NCI-H345 (cell line): ENCODE results near the gene MPHOSPH8.
"Not testable (repeated sequence)": the region's sequence is repeated elsewhere in the genome, so short reads cannot be mapped to it uniquely, and the experiment has no call there.

Experiments used
- DNase-seq: peaks from one replicate; lab custom pipeline; 2025; lab: John Stamatoyannopoulos, UW

Gene MPHOSPH8

GRCh38 chr13:19681517-19681916 is 48.1 kb downstream of the MPHOSPH8 start:
- no peak for DNase-seq

- no peak for DNase-seq
These were observed 51.6 kb downstream of the MPHOSPH8 start for GRCh38 chr13:19685034-19685433.

- no peak for DNase-seq
These were observed 52.0 kb downstream of the MPHOSPH8 start for GRCh38 chr13:19685437-19685836.

DNA sequence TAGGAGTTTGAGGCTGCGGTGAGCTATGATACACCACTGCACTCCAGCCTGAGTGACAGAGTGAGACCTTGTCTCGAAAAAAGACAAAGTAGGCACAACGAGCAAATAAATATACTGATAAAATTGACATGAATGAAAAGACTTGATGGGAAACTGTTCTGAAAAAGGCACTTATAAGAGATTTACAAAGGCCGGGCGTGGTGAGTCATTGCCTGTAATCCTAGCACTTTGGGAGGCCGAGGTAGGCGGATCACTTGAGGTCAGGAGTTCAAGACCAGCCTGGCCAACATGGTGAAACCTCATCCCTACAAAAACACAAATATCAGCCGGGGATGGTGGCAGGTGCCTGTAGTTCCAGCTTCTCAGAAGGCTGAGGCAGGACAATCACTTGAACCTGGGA is 58.0 kb downstream of the MPHOSPH8 start:
- not testable (repeated sequence) for DNase-seq

GRCh38 chr13:19695428-19695827 is 62.0 kb downstream of the MPHOSPH8 start:
- DNase-seq = no peak

GRCh38 chr13:19695829-19696228 is 62.4 kb downstream of the MPHOSPH8 start:
- DNase-seq = no peak

GRCh38 chr13:19700963-19701362 is 67.5 kb downstream of the MPHOSPH8 start:
- DNase-seq = not testable (repeated sequence)

GRCh38 chr13:19701619-19702018 is 68.2 kb downstream of the MPHOSPH8 start:
- DNase-seq = not testable (repeated sequence)

GRCh38 chr13:19704256-19704655 is 70.8 kb downstream of the MPHOSPH8 start:
- DNase-seq = not testable (repeated sequence)

GRCh38 chr13:19709039-19709438 is 75.6 kb downstream of the MPHOSPH8 start:
- DNase-seq = not testable (repeated sequence)

GRCh38 chr13:19709782-19710181 is 76.3 kb downstream of the MPHOSPH8 start:
- not testable (repeated sequence) for DNase-seq

- no peak for DNase-seq
These were observed 79.9 kb downstream of the MPHOSPH8 start for GRCh38 chr13:19713186-19713965.

- DNase-seq = no peak
These were observed 86.6 kb downstream of the MPHOSPH8 start for GRCh38 chr13:19720039-19720438.
